MM.1S (cell line): ENCODE data around the gene SYTL4.

Source experiments
- DNase-seq: peaks from one replicate; pipeline ENCODE4 v3.0.0-alpha.2; 2015
- H2AFZ ChIP-seq: fragments of 300-600 bp; sonication (generic); 2 replicates; pipeline ENCODE4 v1.6.0; 2016; ENCODE audit warnings: antibody characterized with exemption, low read length
- H3F3A ChIP-seq: fragments of 300-600 bp; sonication (generic); 2 replicates; pipeline ENCODE4 v1.6.1; 2016; ENCODE audit warnings: mild to moderate bottlenecking, antibody characterized with exemption, low read length, moderate library complexity, mixed read lengths; ENCODE audit not compliant: insufficient read depth
- H3K27ac ChIP-seq: fragments of 300-600 bp; sonication (generic); 2 replicates; pipeline ENCODE4 v1.5.1; 2016; ENCODE audit warnings: mild to moderate bottlenecking, low read length
- H3K27me3 ChIP-seq: fragments of 300-600 bp; sonication (generic); replicated peaks from 2 replicates; pipeline ENCODE4 v1.6.0; 2016; ENCODE audit warnings: low read length; ENCODE audit not compliant: insufficient read depth
- H3K36me3 ChIP-seq: fragments of 300-600 bp; sonication (generic); replicated peaks from 2 replicates; pipeline ENCODE4 v1.6.1; 2016; ENCODE audit warnings: mild to moderate bottlenecking, low read length, mixed read lengths; ENCODE audit not compliant: insufficient read depth
- H3K4me1 ChIP-seq: fragments of 300-600 bp; sonication (generic); 2 replicates; pipeline ENCODE4 v1.6.1; 2016; ENCODE audit warnings: low read length, mixed read lengths
- H3K4me2 ChIP-seq: fragments of 300-600 bp; sonication (generic); 2 replicates; pipeline ENCODE4 v1.6.0; 2016; ENCODE audit warnings: low read depth, low read length
- H3K4me3 ChIP-seq: fragments of 300-600 bp; sonication (generic); 2 replicates; pipeline ENCODE4 v1.5.1; 2016; ENCODE audit warnings: low read length, mixed read lengths
- H3K79me2 ChIP-seq: fragments of 300-600 bp; sonication (generic); 2 replicates; pipeline ENCODE4 v1.6.1; 2016; ENCODE audit warnings: mixed run types, low read length, mixed read lengths
- H3K9ac ChIP-seq: fragments of 300-600 bp; sonication (generic); 2 replicates; pipeline ENCODE4 v1.6.1; 2016; ENCODE audit warnings: low read length, mixed read lengths
- H3K9me2 ChIP-seq: fragments of 300-600 bp; sonication (generic); replicated peaks from 2 replicates; pipeline ENCODE4 v1.6.1; 2016; ENCODE audit warnings: mild to moderate bottlenecking, low read length, mixed read lengths; ENCODE audit not compliant: insufficient read depth
- H3K9me3 ChIP-seq: fragments of 300-600 bp; sonication (generic); replicated peaks from 2 replicates; pipeline ENCODE4 v1.6.1; 2016; ENCODE audit warnings: mild to moderate bottlenecking, low read length, mixed read lengths; ENCODE audit not compliant: insufficient read depth
- H4K20me1 ChIP-seq: fragments of 300-600 bp; sonication (generic); 2 replicates; pipeline ENCODE4 v1.6.1; 2016; ENCODE audit warnings: mild to moderate bottlenecking, low read length, moderate library complexity, mixed read lengths; ENCODE audit not compliant: insufficient read depth
- CTCF ChIP-seq: fragments of 300-600 bp; sonication (generic); IDR thresholded peaks from 2 replicates; pipeline ENCODE4 v1.5.1; 2016; ENCODE audit warnings: antibody characterized with exemption, low read length, mixed read lengths
- EZH2 ChIP-seq: fragments of 300-600 bp; sonication (generic); optimal IDR thresholded peaks from 2 replicates; pipeline ENCODE3; 2017; ENCODE audit warnings: low read depth, mild to moderate bottlenecking, antibody characterized with exemption, low read length, mixed read lengths
- EZH2phosphoT487 ChIP-seq: fragments of 300-600 bp; sonication (generic); IDR thresholded peaks from 2 replicates; pipeline ENCODE4 v1.6.1; 2018; ENCODE audit warnings: antibody characterized with exemption, low read length

Gene SYTL4

GRCh38 chrX:100650841-100651240 is 81.1 kb downstream of the SYTL4 start:
- Histone ChIP-seq H3K4me1 (no peaks in the 10 kb centered on the region), H2AFZ (no peak overlapping the region), H3K9me2 (no peaks in the 10 kb centered on the region), H4K20me1 (no peaks in the 10 kb centered on the region), H3K27ac (no peak overlapping the region), H3K9me3 (no peaks in the 10 kb centered on the region), H3K4me2 (no peak overlapping the region), H3K79me2 (no peaks in the 10 kb centered on the region), H3K4me3 (no peak overlapping the region), H3K36me3 (no peaks in the 10 kb centered on the region), H3K9ac (no peak overlapping the region), H3F3A (no peaks in the 10 kb centered on the region), H3K27me3 (no peaks in the 10 kb centered on the region)
- no peak for DNase-seq
- TF ChIP-seq EZH2phosphoT487 (no peak), CTCF (no peak), EZH2 (no peak)

- Histone ChIP-seq H3K79me2 (no peaks in the 10 kb centered on the region), H3K9ac (no peak overlapping the region), H3K9me2 (no peaks in the 10 kb centered on the region), H3K27ac (no peak overlapping the region), H2AFZ (no peak overlapping the region), H3K36me3 (no peaks in the 10 kb centered on the region), H3K4me3 (no peak overlapping the region), H3K27me3 (no peaks in the 10 kb centered on the region), H3K4me2 (no peak overlapping the region), H3K4me1 (no peaks in the 10 kb centered on the region), H3F3A (no peaks in the 10 kb centered on the region), H4K20me1 (no peaks in the 10 kb centered on the region), H3K9me3 (no peaks in the 10 kb centered on the region)
- DNase-seq = no peak
- no peak for TF ChIP-seq CTCF
- no peak for TF ChIP-seq EZH2
- TF ChIP-seq EZH2phosphoT487 = no peak
These were observed 82.2 kb downstream of the SYTL4 start for GRCh38 chrX:100649550-100650356.

GRCh38 chrX:100648458-100649417 is 83.2 kb downstream of the SYTL4 start:
- no peaks in the 10 kb centered on the region for H3K36me3 ChIP-seq
- DNase-seq = no peak
- no peaks in the 10 kb centered on the region for H3K79me2 ChIP-seq
- H3K4me2 ChIP-seq = no peak overlapping the region
- H3F3A ChIP-seq = no peaks in the 10 kb centered on the region
- no peak overlapping the region for H2AFZ ChIP-seq
- no peaks in the 10 kb centered on the region for H4K20me1 ChIP-seq
- no peak overlapping the region for H3K27ac ChIP-seq
- TF ChIP-seq EZH2 = no peak
- TF ChIP-seq EZH2phosphoT487 = no peak
- no peaks in the 10 kb centered on the region for H3K9me3 ChIP-seq
- H3K4me3 ChIP-seq = no peak overlapping the region
- H3K4me1 ChIP-seq = no peaks in the 10 kb centered on the region
- no peaks in the 10 kb centered on the region for H3K27me3 ChIP-seq
- no peak overlapping the region for H3K9ac ChIP-seq
- no peaks in the 10 kb centered on the region for H3K9me2 ChIP-seq
